ENCODE measurements around the gene KCNIP4. TPM values are rescaled to one million over a fixed set of nuclear protein-coding genes. Genes with fewer than 3 reads are reported as not detected.

KCNIP4 gene
- total and polyA plus RNA-seq, 2 experiments from 2014 or later: 0.69 to 1.00 TPM

DNA sequence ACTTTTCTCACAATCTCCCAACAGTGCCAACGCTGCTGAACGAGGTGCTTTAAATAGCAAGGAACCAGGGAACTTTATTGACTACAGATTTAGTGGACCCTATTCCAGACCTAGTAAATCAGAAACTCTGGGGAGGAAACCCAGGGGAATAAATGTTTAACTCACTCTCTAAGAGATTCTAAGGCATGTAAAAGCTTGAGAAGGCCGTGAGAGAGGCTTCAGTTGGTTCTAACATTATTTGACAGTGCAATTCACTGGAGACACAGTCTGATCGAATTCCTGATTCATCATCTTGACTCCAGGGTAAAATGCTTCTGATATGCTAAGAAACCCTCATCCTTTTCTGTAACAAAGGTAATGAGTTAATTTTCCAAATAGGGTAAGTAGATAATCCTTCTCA is 494.4 kb downstream of the KCNIP4 start:
- H3K27me3 ChIP-seq: no peaks in the 10 kb centered on the region
- no peaks in the 10 kb centered on the region for H4K20me1 ChIP-seq (ENCODE audit: insufficient read depth, poor library complexity, severe bottlenecking)
- TF ChIP-seq, protein P1, sequence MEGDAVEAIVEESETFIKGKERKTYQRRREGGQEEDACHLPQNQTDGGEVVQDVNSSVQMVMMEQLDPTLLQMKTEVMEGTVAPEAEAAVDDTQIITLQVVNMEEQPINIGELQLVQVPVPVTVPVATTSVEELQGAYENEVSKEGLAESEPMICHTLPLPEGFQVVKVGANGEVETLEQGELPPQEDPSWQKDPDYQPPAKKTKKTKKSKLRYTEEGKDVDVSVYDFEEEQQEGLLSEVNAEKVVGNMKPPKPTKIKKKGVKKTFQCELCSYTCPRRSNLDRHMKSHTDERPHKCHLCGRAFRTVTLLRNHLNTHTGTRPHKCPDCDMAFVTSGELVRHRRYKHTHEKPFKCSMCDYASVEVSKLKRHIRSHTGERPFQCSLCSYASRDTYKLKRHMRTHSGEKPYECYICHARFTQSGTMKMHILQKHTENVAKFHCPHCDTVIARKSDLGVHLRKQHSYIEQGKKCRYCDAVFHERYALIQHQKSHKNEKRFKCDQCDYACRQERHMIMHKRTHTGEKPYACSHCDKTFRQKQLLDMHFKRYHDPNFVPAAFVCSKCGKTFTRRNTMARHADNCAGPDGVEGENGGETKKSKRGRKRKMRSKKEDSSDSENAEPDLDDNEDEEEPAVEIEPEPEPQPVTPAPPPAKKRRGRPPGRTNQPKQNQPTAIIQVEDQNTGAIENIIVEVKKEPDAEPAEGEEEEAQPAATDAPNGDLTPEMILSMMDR (IDR thresholded peaks at IDR 0.05; ENCODE audit: poor library complexity): no peak
- no peak for TF ChIP-seq EZH2 (IDR thresholded peaks at IDR 0.05; ENCODE audit: borderline replicate concordance)
- TF ChIP-seq EZH2phosphoT487 (IDR thresholded peaks at IDR 0.05; ENCODE audit: low read depth, severe bottlenecking, unreplicated experiment): no peak
- H3K4me1 ChIP-seq (ENCODE audit: insufficient read depth): no peaks in the 10 kb centered on the region
- DNase-seq (ENCODE audit: low spot score): no peak
- no peak overlapping the region for H3K4me2 ChIP-seq
- no peaks in the 10 kb centered on the region for H3K36me3 ChIP-seq (replicated peaks; ENCODE audit: insufficient read depth, low read depth)
- WGBS (ENCODE audit: low lambda C conversion rate, missing lambda C conversion rate): 49% methylated on average over 4 of the region's 4 CpGs
- no peaks in the 10 kb centered on the region for H3K9me2 ChIP-seq (replicated peaks; ENCODE audit: insufficient read depth)
- no peak overlapping the region for H3K4me3 ChIP-seq
- H3K79me2 ChIP-seq: no peaks in the 10 kb centered on the region
- H2AFZ ChIP-seq: no peak overlapping the region
- no peaks in the 10 kb centered on the region for H3K9me3 ChIP-seq (ENCODE audit: low read depth)
- H3K27ac ChIP-seq: no peak overlapping the region

DNA sequence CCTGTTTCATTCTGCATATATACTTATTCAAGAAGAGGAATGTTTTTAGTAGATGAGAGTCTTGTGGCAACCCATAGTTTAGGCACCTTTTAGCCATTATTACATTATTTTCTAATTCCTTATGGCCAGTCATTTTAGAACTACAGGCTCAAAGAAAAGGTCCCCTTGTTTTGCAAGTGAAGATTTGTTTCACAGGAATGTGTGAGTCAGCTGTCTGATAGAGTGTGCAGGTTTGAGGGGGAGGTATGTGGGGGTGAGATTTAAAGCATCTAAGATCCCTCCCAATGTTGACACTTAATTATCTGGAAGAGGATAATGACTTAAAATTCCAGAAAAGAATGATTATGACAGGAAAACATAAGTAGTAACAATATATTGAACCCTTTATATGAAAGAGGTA is 495.6 kb downstream of the KCNIP4 start:
- DNase-seq (ENCODE audit: low spot score): no peak
- H3K27ac ChIP-seq: no peak overlapping the region
- no peak overlapping the region for H3K4me3 ChIP-seq
- H3K79me2 ChIP-seq: no peaks in the 10 kb centered on the region
- no peaks in the 10 kb centered on the region for H3K9me3 ChIP-seq (ENCODE audit: low read depth)
- H3K4me1 ChIP-seq (ENCODE audit: insufficient read depth): no peaks in the 10 kb centered on the region
- no peaks in the 10 kb centered on the region for H4K20me1 ChIP-seq (ENCODE audit: insufficient read depth, poor library complexity, severe bottlenecking)
- no peaks in the 10 kb centered on the region for H3K27me3 ChIP-seq
- no peak overlapping the region for H3K4me2 ChIP-seq
- no peak overlapping the region for H2AFZ ChIP-seq
- TF ChIP-seq EZH2 (IDR thresholded peaks at IDR 0.05; ENCODE audit: borderline replicate concordance) (no peak), EZH2phosphoT487 (IDR thresholded peaks at IDR 0.05; ENCODE audit: low read depth, severe bottlenecking, unreplicated experiment) (no peak)
- TF ChIP-seq, protein P1 (IDR thresholded peaks at IDR 0.05; ENCODE audit: poor library complexity): no peak
- no peaks in the 10 kb centered on the region for H3K9me2 ChIP-seq (replicated peaks; ENCODE audit: insufficient read depth)
- no peaks in the 10 kb centered on the region for H3K36me3 ChIP-seq (replicated peaks; ENCODE audit: insufficient read depth, low read depth)

DNA sequence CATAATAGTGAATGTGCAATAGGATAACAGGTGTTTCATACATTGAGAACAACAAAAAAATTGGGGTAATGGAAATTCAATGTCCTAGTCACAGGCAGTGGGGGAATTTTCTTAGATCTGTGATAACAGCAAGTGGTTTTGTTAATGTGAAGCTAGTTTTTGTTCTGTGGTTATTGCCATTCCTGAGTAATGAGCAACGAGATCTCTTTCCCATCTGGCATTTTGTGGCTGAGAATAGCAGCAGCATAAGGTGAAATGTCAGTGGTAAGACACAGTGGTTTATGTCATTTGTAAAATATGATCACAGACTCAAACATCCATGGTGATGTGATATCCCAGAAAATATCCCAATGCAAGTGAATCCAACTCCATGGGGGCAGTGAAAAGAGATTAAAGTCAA is 497.5 kb downstream of the KCNIP4 start:
- H3K27ac ChIP-seq: no peak overlapping the region
- H3K4me3 ChIP-seq: no peak overlapping the region
- 56% methylated on average over 1 of the region's 1 CpG for WGBS (ENCODE audit: low lambda C conversion rate, missing lambda C conversion rate)
- no peaks in the 10 kb centered on the region for H4K20me1 ChIP-seq (ENCODE audit: insufficient read depth, poor library complexity, severe bottlenecking)
- no peaks in the 10 kb centered on the region for H3K27me3 ChIP-seq
- TF ChIP-seq EZH2 (IDR thresholded peaks at IDR 0.05; ENCODE audit: borderline replicate concordance) (no peak), EZH2phosphoT487 (IDR thresholded peaks at IDR 0.05; ENCODE audit: low read depth, severe bottlenecking, unreplicated experiment) (no peak)
- TF ChIP-seq, protein P1 (IDR thresholded peaks at IDR 0.05; ENCODE audit: poor library complexity): no peak
- DNase-seq (ENCODE audit: low spot score): no peak
- H3K79me2 ChIP-seq: no peaks in the 10 kb centered on the region
- H2AFZ ChIP-seq: no peak overlapping the region
- no peak overlapping the region for H3K4me2 ChIP-seq
- no peaks in the 10 kb centered on the region for H3K9me3 ChIP-seq (ENCODE audit: low read depth)
- no peaks in the 10 kb centered on the region for H3K9me2 ChIP-seq (replicated peaks; ENCODE audit: insufficient read depth)
- no peaks in the 10 kb centered on the region for H3K36me3 ChIP-seq (replicated peaks; ENCODE audit: insufficient read depth, low read depth)
- H3K4me1 ChIP-seq (ENCODE audit: insufficient read depth): no peaks in the 10 kb centered on the region

DNA sequence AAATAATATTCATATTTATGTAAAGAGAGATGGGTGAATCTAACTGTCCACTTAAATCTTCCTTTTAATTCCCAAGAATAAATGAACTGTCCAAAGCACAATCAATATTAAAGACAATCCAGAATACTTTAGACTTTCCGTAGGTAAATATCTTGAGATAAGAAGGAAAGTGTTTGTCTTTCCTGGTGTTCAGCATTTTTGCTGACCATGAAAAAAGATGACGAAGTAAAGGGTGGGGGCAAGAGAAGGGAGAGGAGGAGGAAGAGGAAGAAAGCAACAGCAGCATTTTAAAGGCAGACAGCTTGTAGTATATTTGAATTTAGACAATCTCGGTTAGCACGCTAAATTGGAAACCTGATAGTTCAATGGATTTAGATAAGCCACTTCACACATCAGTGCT is 498.2 kb downstream of the KCNIP4 start:
- H3K4me2 ChIP-seq: no peak overlapping the region
- no peaks in the 10 kb centered on the region for H3K27me3 ChIP-seq
- H3K9me2 ChIP-seq (replicated peaks; ENCODE audit: insufficient read depth): no peaks in the 10 kb centered on the region
- H3K36me3 ChIP-seq (replicated peaks; ENCODE audit: insufficient read depth, low read depth): no peaks in the 10 kb centered on the region
- TF ChIP-seq EZH2 (IDR thresholded peaks at IDR 0.05; ENCODE audit: borderline replicate concordance) (no peak), EZH2phosphoT487 (IDR thresholded peaks at IDR 0.05; ENCODE audit: low read depth, severe bottlenecking, unreplicated experiment) (no peak)
- TF ChIP-seq, protein P1 (IDR thresholded peaks at IDR 0.05; ENCODE audit: poor library complexity): no peak
- H3K9me3 ChIP-seq (ENCODE audit: low read depth): no peaks in the 10 kb centered on the region
- H3K79me2 ChIP-seq: no peaks in the 10 kb centered on the region
- no peaks in the 10 kb centered on the region for H4K20me1 ChIP-seq (ENCODE audit: insufficient read depth, poor library complexity, severe bottlenecking)
- no peak overlapping the region for H3K4me3 ChIP-seq
- no peaks in the 10 kb centered on the region for H3K4me1 ChIP-seq (ENCODE audit: insufficient read depth)
- WGBS (ENCODE audit: low lambda C conversion rate, missing lambda C conversion rate): 49% methylated on average over 4 of the region's 4 CpGs
- DNase-seq (ENCODE audit: low spot score): no peak
- no peak overlapping the region for H3K27ac ChIP-seq
- no peak overlapping the region for H2AFZ ChIP-seq

Data from hepatocyte (in vitro differentiated cells).